GM19372 (cell line): ENCODE results near the gene MGMT.

Experiments used
- ATAC-seq: cut with Tn5 transposase; IDR thresholded peaks from one replicate; pipeline ENCODE4 v1.9.1; 2021; ENCODE audit warnings: mild to moderate bottlenecking, low read depth, moderate library complexity; ENCODE audit not compliant: unreplicated experiment

The MGMT gene

GRCh38 chr10:129449893-129450292, 17.1 kb upstream of the MGMT start:
- no peak for ATAC-seq

GRCh38 chr10:129450391-129450790, 16.6 kb upstream of the MGMT start:
- ATAC-seq = no peak

- no peak for ATAC-seq
These were observed 11.4 kb upstream of the MGMT start for GRCh38 chr10:129455625-129456024.

- no peak for ATAC-seq
These were observed 7.1 kb upstream of the MGMT start for GRCh38 chr10:129459762-129460539.

GRCh38 chr10:129462257-129462795, 4.7 kb upstream of the MGMT start:
- ATAC-seq = no peak

GRCh38 chr10:129464251-129464650, 2.8 kb upstream of the MGMT start:
- no peak for ATAC-seq

GRCh38 chr10:129465796-129466702, 992 bp upstream of the MGMT start:
- no peak for ATAC-seq

- ATAC-seq = peak; percentile 1
These were observed 471 bp downstream of the MGMT start for GRCh38 chr10:129467359-129468064.

GRCh38 chr10:129468187-129468586, 1.1 kb downstream of the MGMT start:
- ATAC-seq = no peak

- ATAC-seq = no peak
These were observed 3.2 kb downstream of the MGMT start for GRCh38 chr10:129470103-129470851.

- ATAC-seq = no peak
These were observed 4.6 kb downstream of the MGMT start for GRCh38 chr10:129471447-129472175.

- no peak for ATAC-seq
These were observed 5.9 kb downstream of the MGMT start for GRCh38 chr10:129472696-129473555.

GRCh38 chr10:129474642-129475041, 7.6 kb downstream of the MGMT start:
- no peak for ATAC-seq

GRCh38 chr10:129476431-129476830, 9.4 kb downstream of the MGMT start:
- ATAC-seq = no peak

- ATAC-seq = no peak
These were observed 10.0 kb downstream of the MGMT start for GRCh38 chr10:129477051-129477450.

GRCh38 chr10:129481641-129482040, 14.6 kb downstream of the MGMT start:
- ATAC-seq = no peak

- ATAC-seq = no peak
These were observed 16.5 kb downstream of the MGMT start for GRCh38 chr10:129483430-129484010.

- ATAC-seq = no peak
These were observed 19.8 kb downstream of the MGMT start for GRCh38 chr10:129486805-129487204.
